Spleen (tissue), 7 donors: ENCODE data around the gene ARHGAP22.

Experiments used
- POLR2A ChIP-seq, 3 donors: fragments of 450-650 bp; IDR thresholded peaks; one replicate each; pipeline ENCODE4 v1.5.1; 2017; ENCODE audit warnings: antibody characterized with exemption in 3 of 3, mild to moderate bottlenecking in 1 of 3
- TF ChIP-seq, protein P1 (sequence below), 11 experiments: fragments of 200-600 bp in 7 of 11; fragments of 450-650 bp in 4 of 11; sonication (generic) in 4 of 11; IDR thresholded peaks in 8 of 11; conservative IDR thresholded peaks in 3 of 11; 1 replicate in 7 of 11; 2 replicates in 4 of 11; pipeline versions ENCODE4 v1.4.0 to v1.8.0; 2016 to 2021; ENCODE audit warnings: antibody characterized with exemption in 11 of 11, inconsistent platforms in 4 of 11, mild to moderate bottlenecking in 1 of 11
- donor health status: DM: no; HTN: no; CAD: no; lungs with moderate emphysema.
- donor health status: DM: no; HTN: no; CAD: no.
- donor health status: DM: no; HTN: no; CAD: no.

DNA sequence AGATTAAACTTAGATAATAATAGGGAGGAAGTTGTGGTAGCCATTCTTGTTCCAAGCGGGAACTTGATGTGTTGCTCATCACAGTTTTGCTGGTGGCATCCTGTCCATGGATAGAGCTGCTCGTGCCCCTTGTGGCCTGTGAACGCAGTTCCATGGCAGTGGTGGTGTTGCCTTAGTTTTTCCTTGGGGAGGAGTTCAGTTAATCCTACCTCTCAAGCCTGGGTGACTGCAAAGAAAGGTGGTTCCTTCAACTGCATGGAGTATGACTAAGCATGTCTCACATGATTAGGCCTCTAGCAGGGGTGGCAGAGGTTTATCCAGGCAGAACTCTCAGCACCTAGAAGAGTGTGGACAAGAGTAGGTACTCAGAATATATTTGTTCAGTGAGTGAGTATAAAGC, 198.7 kb downstream of the ARHGAP22 start:
- TF ChIP-seq, protein P1, sequence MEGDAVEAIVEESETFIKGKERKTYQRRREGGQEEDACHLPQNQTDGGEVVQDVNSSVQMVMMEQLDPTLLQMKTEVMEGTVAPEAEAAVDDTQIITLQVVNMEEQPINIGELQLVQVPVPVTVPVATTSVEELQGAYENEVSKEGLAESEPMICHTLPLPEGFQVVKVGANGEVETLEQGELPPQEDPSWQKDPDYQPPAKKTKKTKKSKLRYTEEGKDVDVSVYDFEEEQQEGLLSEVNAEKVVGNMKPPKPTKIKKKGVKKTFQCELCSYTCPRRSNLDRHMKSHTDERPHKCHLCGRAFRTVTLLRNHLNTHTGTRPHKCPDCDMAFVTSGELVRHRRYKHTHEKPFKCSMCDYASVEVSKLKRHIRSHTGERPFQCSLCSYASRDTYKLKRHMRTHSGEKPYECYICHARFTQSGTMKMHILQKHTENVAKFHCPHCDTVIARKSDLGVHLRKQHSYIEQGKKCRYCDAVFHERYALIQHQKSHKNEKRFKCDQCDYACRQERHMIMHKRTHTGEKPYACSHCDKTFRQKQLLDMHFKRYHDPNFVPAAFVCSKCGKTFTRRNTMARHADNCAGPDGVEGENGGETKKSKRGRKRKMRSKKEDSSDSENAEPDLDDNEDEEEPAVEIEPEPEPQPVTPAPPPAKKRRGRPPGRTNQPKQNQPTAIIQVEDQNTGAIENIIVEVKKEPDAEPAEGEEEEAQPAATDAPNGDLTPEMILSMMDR (IDR thresholded peaks at IDR 0.05 in 8 of 11, conservative IDR thresholded peaks at IDR 0.05 in 3 of 11): no peak
- TF ChIP-seq POLR2A (IDR thresholded peaks at IDR 0.05): no peak
